ENCODE data around the gene C1QTNF9. TPM values are rescaled to one million over a fixed set of nuclear protein-coding genes. Genes with fewer than 3 reads are reported as not detected.

The C1QTNF9 gene
- total RNA-seq, 1 donor from 2014 or later: 4.5 TPM

DNA sequence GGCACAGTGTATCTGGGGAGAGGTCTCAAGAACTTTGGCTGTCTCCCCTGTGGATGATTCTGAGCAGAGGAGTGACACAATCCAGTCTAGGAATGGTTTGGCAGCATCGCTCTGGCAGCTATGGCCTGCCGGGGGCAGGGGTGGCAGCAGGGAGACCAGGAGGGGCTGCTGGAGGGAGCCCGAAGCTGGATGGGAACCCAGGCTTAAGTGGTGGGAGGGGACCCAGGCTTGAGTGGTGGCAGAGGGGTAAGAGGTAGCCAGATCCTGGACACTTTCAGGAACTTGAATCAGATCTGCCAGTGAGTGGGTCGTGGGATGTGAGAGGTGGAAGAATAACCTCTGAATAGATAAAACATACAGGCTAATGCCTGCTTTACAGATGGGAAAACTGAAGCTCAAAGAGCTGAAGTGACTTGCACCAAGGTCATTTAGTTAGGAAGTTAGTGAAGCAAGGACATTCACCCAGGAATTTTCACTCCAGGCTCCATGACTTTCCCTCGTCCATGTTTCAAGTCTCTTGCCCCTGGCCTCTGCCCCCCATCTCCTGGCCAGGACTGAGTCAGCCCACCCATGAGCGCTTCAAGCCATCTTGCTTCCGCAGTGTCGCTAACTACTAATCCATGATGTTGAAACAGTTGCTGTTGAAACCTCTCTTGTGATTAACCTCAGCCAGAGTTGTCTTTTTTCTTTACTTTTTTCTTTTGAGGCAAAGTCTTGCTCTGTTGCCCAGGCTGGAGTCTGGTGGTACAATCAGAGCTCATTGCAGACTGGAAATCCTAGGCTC is 29.9 kb upstream of the C1QTNF9 start:
- intact Hi-C loops (cut with DNase I): no loop called here

DNA sequence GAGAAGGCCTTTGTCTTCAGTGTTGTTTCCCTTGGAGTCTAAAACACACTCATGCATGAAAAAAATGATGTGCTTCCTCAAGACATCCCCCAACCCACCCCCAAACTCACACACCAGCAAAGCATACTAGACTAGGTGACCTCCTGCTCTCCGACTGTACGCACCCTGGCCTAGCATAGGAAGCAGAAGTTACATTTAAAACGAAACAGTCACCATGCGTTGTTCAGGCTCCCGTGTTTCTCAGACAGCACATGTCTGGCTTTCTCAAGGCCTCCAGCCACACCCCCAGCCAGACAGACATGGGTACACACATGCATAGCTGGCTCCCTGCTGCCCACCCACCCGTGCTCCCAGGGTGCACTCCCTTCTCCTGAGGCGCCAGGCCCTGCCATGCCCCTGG is 28.7 kb upstream of the C1QTNF9 start:
- no peak for ATAC-seq
- intact Hi-C loops (cut with DNase I): no loop called here
- no peak for DNase-seq (ENCODE audit: missing footprints)

More for the DNA sequence above, 29.9 kb upstream of the C1QTNF9 start:
- ATAC-seq (no peak), DNase-seq (ENCODE audit: missing footprints) (no peak)

DNA sequence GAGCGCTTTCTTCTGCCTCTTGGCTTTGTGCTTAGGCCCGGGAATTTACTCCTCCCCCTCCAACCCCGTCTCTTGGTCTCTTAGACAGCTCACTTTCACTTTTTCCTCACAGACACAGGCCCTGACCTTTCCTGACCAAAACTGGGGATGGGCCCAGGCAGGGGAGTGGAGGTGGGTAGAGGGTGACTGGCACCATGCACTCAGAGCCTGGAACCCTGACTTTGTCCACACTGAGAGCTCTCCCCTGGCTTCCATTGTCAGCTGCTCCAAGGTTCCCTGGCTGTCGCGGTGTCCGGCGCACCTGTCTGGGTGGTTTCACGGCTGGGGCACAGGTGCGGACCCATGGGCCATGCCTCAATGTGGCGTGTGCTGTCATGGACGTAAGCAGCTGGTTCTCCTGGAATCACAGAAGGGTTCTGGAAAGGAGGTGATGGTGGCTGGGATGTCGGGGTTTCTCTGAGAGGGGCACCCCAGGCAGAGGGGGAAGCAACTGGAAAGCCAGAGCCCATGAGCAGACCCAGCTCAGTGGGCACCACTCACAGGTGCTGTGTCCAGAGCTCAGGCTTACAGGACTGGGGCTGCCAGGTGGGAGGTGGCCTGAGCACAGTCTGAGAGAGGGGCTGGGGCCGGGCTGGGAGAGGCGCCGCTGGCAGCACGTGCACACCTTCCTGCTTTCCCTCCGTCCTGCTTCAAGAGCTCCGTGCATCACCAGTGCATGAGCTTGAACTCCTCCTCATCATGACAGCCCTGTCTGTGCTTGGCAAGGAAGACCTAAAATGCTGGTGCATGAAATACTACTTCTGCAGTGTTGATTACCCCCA is 28.0 kb upstream of the C1QTNF9 start:
- DNase-seq (ENCODE audit: missing footprints): no peak
- ATAC-seq: no peak
- intact Hi-C loops (cut with DNase I): no loop called here

DNA sequence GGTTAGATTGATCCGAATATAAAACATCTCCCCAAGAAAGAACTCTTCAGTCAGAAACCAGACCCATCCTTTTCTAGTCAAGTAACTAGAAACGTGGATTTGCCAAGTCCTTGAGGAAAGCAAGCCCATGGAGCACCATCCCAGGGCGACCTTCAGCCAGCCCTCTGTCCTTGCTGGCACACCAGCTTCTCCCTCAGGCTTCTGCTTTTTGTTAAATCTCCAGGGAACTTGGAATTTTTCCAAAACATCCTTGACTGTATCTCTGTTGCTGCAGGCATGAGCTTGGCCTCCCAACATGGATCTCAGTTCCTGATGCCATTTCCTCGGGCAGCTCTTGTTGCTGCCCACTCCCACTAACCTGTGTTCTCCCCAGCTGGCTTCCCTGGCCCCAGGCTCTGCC is 27.1 kb upstream of the C1QTNF9 start:
- intact Hi-C loops (cut with DNase I): no loop called here
- no peak for DNase-seq (ENCODE audit: missing footprints)
- no peak for ATAC-seq

DNA sequence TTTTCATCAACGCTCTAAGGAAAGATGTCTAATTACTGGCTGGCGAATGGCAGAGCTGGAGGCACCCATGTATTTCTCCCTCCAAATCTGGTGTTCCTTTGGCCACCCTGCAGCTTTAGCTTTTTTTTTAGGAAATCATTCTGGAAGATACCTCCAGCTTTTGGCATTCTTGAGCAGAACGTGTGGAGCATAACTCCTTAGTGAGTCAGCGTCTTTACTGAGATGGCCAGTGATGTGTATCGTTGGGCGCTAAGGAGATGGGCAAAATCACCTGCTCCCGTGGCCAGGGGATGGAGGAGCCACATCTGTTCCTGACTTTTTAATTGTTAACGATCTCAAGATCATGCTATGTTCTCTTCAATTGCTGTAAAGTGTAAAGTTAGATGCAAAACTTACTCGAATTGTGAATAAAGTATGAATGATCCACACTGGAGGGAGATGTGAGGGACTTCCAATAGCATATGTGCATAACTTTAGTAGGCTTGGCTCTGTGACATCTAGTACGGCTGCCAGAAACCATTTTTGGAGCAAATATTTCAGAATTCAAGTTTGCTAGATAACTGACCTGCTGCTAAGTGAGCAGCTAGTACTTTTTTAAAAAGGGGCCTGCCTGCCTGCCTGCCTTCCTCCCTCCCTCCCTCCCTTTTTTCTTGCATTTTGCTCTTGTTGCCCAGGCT is 24.4 kb upstream of the C1QTNF9 start:
- intact Hi-C loops (cut with DNase I): no loop called here
- DNase-seq (ENCODE audit: missing footprints) (no peak), ATAC-seq (no peak)

DNA sequence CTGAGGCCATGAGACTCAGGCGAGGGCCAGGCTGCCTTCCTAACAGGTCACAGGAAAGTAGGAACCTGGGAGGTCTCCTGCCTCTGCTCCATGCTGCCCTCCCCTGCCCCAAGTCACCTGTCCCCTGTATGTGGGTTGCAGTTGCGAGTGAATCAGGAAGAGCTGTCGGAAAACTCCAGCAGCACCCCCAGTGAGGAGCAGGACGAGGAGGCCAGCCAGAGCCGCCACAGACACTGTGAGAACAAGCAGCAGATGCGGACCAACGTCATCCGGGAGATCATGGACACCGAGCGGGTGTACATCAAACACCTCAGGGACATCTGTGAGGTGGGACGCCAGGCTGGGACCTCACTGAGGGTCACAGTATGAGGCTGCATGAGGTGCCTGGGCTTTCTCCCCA is 22.8 kb upstream of the C1QTNF9 start:
- intact Hi-C loops (cut with DNase I): no loop called here
- DNase-seq (ENCODE audit: missing footprints): no peak
- ATAC-seq: no peak

DNA sequence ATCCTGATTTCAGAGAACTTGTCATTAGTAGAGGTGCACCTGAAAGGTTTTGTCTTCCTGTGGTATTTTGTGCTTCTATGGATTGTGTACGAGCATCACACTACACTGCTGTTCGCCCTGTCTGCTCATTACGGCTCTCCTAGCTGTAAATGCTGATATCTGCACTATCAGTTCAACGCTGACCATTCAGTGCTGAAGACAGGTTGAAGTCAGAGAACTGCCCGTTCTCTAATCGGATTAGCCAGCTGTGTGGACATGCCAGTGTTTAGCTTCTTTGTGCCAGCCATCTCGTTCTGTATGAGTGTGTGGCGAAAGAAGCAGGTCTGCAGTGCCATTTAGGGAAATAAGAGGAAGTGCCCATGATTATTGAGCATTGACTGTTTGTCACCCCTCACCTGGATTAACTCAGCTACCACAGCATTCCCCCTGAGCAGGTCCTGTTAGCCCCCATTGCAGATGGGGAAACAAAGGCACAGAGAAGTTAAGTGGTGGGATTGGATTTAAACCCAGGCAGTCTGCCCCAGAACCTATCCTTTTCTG is 21.6 kb upstream of the C1QTNF9 start:
- DNase-seq (ENCODE audit: missing footprints) (no peak), ATAC-seq (no peak)
- intact Hi-C loops (cut with DNase I): no loop called here

DNA sequence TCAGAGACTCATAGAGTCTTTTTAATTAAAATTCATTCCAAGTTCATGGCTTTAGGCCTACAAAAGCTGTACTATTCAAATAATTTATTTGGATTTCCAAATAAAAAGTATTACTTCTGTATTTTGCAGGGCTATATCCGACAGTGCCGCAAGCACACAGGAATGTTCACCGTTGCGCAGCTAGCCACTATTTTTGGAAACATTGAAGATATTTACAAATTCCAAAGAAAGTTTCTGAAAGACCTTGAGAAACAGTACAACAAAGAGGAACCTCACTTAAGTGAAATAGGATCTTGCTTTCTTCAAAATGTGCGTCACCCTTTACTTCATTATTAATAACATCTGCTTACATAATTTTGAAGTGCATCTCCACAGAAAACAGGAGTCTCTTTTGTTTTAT is 20.5 kb upstream of the C1QTNF9 start:
- no peak for ATAC-seq

DNA sequence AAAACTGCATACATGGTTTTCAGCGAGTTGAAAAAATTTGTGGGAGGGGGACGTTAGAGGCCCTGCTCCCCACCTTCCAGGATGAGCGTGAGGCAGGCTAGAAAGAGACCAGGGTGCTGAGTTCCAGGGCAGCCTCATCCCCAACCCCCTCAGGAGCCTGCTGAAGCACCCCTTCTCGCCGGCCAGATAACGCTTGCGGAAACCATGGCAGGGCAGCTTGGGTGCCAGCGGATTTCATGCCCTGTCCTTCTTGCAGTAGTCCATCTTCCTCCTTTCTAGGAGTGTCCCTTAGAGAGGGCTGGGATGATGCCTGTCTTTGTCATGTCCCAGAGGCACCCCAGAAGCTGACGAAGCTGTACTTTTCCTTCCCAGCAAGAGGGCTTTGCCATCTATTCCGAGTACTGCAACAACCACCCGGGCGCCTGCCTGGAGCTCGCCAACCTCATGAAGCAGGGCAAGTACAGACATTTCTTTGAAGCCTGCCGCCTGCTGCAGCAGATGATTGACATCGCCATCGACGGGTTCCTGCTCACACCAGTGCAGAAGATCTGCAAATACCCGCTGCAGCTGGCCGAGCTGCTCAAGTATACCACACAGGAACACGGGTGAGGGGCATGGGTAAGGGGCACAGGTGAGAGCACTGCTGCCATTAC is 19.0 kb upstream of the C1QTNF9 start:
- no peak for ATAC-seq

More for the DNA sequence above, 20.5 kb upstream of the C1QTNF9 start:
- DNase-seq (ENCODE audit: missing footprints): no peak
- intact Hi-C loops (cut with DNase I): no loop called here

DNA sequence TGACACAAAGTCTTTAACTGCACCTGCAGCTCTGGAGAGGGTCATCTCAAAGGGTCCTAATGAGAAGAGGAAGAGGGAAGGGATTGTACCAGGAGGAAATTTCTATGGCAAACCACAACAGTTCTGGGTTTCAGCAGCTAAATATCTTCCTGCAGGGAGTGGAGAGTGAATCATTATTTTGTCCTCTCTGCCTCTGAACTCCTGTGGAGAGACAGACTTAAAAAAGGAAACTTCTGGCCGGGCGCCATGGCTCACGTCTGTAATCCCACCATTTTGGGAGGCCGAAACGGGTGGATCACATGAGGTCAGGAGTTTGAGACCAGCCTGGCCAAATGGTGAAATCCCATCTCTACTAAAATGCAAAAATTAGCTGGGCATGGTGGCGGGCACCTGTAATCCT is 16.9 kb upstream of the C1QTNF9 start:
- no peak for ATAC-seq
- DNase-seq (ENCODE audit: missing footprints): no peak
- intact Hi-C loops (cut with DNase I): no loop called here

More for the DNA sequence above, 19.0 kb upstream of the C1QTNF9 start:
- DNase-seq (ENCODE audit: missing footprints): no peak
- intact Hi-C loops (cut with DNase I): no loop called here

DNA sequence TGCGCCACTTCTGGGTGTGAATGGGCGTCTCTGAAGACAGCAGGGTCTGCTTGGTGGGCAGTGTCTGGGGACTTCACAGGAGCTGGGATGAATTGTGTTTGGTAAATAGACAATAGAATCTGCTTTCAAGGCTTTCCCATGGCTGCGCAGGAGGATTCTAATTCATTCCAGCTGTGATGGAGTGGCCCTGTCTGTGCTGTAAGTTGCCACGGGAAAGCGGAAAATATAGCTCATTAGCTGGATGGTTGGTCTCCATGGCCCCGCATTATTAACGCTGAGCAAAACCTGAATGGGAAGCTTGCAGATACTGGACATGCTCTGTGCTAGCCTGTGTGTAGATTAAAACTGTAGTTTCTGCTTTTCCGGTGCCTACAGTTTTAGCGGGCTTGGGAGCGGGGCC is 15.6 kb upstream of the C1QTNF9 start:
- intact Hi-C loops (cut with DNase I): no loop called here

DNA sequence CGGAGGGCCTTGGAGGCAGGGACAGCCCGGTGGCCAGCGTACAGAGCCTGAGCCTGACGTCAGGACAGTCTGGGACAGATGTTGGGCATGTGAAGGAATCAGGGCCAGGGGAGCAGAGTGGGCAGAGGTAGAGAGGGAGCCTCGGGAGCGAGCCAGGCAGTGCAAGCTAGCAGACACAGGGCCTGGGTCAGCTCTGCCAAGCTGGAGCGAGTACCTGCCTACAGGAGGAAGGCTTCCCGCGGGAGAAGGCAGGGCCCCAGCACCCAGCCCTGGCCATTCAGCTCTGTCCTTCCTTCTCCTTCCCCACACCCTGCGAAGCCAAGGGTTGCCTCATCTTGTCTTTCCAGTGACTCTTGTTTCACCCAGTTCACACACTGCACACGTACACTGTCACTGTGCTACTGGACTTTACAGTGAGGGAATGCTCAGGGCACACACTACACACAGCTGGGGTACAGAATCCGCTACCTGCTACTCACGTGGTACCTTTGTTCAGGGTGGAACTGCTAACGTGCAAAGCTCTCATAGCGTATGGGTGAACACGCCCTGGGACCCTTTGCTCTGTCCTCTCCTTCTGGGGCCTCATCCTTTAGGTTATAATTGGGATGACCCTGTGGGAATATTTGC is 9.8 kb upstream of the C1QTNF9 start:
- no peak for DNase-seq (ENCODE audit: missing footprints)
- no peak for ATAC-seq
- intact Hi-C loops (cut with DNase I): no loop called here

More for the DNA sequence above, 15.6 kb upstream of the C1QTNF9 start:
- ATAC-seq: no peak
- no peak for DNase-seq (ENCODE audit: missing footprints)

DNA sequence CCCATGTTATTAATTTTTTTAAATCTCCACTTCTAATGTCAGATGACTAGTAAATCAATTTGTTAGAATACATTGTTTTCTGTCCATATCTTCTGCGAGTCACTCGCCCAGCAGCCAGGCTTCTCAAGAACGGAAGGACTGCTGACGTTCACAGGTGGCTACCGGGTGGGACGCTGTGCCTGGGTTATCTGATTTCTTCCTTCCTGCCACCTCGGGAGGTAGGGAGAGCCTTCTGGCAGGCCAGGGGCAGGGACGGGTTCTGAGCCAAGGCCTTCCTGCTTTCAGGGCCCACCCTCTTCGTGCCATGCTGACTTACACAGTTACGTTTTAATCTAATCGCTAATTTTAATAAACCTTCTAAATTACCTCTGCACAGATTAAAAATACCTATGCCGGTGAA is 7.9 kb upstream of the C1QTNF9 start:
- intact Hi-C loops (cut with DNase I): no loop called here
- DNase-seq (ENCODE audit: missing footprints) (no peak), ATAC-seq (no peak)

DNA sequence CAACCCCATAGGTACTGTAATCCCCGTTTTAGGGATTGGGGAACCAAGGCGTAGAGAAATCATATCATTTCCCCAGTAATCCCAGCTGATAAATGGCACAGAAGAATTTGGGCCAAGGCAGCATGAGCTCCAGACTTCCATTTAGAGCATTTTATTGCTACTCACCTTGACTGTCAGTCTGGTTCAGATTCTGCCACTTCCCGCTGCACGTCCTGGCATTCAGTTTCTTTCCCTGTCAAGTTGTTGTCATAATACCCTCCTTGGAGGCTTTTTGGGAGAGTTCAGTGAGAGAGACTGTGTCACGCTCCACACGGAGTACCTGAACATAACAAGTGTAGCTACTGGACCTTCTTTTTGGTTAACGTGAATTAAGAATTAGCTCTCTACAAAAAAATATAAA is 7.5 kb upstream of the C1QTNF9 start:
- intact Hi-C loops (cut with DNase I): no loop called here
- DNase-seq (ENCODE audit: missing footprints) (no peak), ATAC-seq (no peak)

DNA sequence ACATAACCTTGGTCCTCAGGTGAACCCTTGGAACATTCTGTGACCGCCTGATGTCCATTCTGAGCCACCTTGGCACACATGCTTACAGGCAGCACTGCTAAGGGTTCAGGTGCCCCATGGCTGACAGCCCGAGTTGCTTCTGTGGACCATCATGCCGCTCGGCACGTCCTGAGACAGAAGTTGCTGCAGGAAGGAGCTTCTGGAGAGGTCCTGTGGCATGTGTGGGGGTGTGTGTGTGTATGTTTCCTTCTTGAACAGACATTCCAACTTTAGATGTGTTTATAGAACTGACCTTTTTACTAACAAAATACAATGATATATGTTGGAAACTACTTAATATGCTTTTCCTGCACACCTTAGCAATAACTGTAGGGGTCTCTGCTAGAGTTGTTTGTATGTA is 4.8 kb upstream of the C1QTNF9 start:
- ATAC-seq (no peak), DNase-seq (ENCODE audit: missing footprints) (no peak)
- intact Hi-C loops (cut with DNase I): loop anchor here (5.0 kb wide), 1 partner anchor 37 kb away; no protein-coding TSS in a partner anchor

DNA sequence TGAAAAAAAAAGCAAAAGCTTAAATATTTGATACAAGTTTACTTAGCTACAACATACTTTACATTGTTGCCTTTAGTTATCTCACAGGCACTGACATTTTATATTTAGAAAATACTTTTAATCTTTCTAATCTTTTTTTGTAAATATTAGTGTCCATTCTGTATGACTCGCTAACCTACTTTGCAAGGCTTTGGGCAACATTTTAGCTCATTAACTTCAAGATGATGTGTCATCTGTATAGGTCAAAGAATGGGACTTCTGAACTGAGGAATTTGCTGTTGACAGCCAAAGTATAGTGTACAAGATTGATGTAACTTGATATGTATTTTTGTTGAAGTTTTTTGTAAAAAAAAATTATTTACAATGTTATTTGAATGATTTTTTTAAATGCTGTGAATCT is 2.7 kb upstream of the C1QTNF9 start:
- DNase-seq (ENCODE audit: missing footprints) (no peak), ATAC-seq (no peak)
- intact Hi-C loops (cut with DNase I): loop anchor here (5.0 kb wide), 1 partner anchor 39 kb away; no protein-coding TSS in a partner anchor

DNA sequence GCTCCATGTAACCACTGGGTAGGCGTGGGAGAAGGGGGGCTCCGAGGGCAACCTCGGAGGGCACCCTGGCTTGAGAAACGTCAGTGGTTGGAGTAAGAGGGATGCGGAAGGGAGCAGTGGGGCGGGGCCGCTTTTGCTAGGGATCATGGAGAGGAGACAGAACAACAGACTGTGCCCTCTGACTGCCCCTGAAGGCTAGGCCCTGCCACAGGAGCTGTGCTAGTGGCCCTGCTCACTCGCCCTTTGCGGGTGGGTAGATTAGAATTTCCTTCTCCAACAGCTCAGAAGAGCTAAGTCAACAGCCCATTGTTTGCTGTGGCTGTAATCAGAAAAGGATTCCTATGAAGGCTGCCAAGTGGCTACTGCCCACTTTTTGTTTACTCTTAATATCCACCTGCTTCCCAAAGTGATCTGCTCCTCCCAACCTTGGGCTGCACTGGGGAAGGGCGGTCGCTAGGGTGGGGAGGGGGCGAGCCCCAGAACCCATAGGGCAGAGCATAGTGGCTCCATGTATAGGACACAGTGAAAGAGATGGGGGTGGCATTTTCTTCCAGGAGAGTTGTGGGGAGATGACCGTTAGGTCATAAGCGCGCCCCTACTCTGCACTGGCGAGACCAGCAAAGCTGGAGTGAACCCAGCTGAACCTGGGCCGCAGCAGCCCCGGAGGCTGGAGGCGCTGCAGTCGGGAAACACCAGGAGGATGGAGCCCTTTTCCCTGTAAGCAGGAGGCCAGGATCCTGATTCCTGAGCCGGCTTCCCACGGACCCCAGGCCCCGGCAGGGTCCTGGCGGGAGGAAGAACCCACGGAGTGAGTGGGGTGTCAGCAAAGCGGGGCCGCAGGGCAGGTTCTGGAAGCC is 1.9 kb upstream of the C1QTNF9 start:
- DNase-seq (ENCODE audit: missing footprints): no peak
- no peak for ATAC-seq
- intact Hi-C loops (cut with DNase I): loop anchor here (5.0 kb wide), 1 partner anchor 40 kb away; no protein-coding TSS in a partner anchor

All from Right ventricle myocardium inferior (tissue), 1 donor.